DND-41 (cell line): ENCODE data around the gene MMP2.

Source experiments
- ATAC-seq: fragments of 200-7000 bp; cut with Tn5 transposase; 3 replicates; pipeline ENCODE4 v1.9.1; 2021; ENCODE audit warnings: low read depth; ENCODE audit not compliant: insufficient read depth
- DNase-seq: peaks from one replicate; pipeline ENCODE4 v3.0.0-alpha.2; 2020
- H2AFZ ChIP-seq: 2 replicates; pipeline ENCODE4 v1.6.0; 2012; ENCODE audit warnings: low read depth, low read length
- H3K27ac ChIP-seq: 2 replicates; pipeline ENCODE4 v1.5.1; 2012; ENCODE audit warnings: low read length, inconsistent platforms
- H3K27me3 ChIP-seq: fragments of 200-600 bp; sonication (generic); 2 replicates; pipeline ENCODE4 v1.6.0; 2012; ENCODE audit warnings: low read length, mild to moderate bottlenecking, inconsistent platforms; ENCODE audit not compliant: insufficient read depth, poor library complexity
- H3K36me3 ChIP-seq: 2 replicates; pipeline ENCODE4 v1.5.1; 2012; ENCODE audit warnings: low read length, inconsistent platforms; ENCODE audit not compliant: insufficient read depth
- H3K4me1 ChIP-seq: 2 replicates; pipeline ENCODE4 v1.5.1; 2012; ENCODE audit warnings: mild to moderate bottlenecking, low read length; ENCODE audit not compliant: insufficient read depth
- H3K4me2 ChIP-seq: 2 replicates; pipeline ENCODE4 v1.6.0; 2012; ENCODE audit warnings: mild to moderate bottlenecking, moderate library complexity, low read length, inconsistent platforms; ENCODE audit not compliant: insufficient read depth
- H3K4me3 ChIP-seq, 2 experiments: fragments of 200-600 bp in 1 of 2; shearing (Covaris generic) in 1 of 2; 2 replicates each; pipeline ENCODE4 v1.5.1; 2012 to 2016; ENCODE audit warnings: inconsistent platforms in 2 of 2, low read length in 2 of 2, mild to moderate bottlenecking in 2 of 2, low read depth in 1 of 2, moderate library complexity in 1 of 2
- H3K79me2 ChIP-seq: 2 replicates; pipeline ENCODE4 v1.6.0; 2012; ENCODE audit warnings: low read length, inconsistent platforms; ENCODE audit not compliant: insufficient read depth
- H3K9ac ChIP-seq: 2 replicates; pipeline ENCODE4 v1.6.0; 2012; ENCODE audit warnings: low read depth, mild to moderate bottlenecking, inconsistent platforms, low read length, moderate library complexity
- H3K9me3 ChIP-seq: 2 replicates; pipeline ENCODE4 v1.5.1; 2012; ENCODE audit warnings: low read length, moderate library complexity, mild to moderate bottlenecking, inconsistent platforms; ENCODE audit not compliant: insufficient read depth, severe bottlenecking
- H4K20me1 ChIP-seq: 2 replicates; pipeline ENCODE4 v1.6.0; 2012; ENCODE audit warnings: low read length; ENCODE audit not compliant: insufficient read depth
- EZH2 ChIP-seq: IDR thresholded peaks from 3 replicates; pipeline ENCODE4 v1.6.1; 2012; ENCODE audit warnings: borderline replicate concordance, low read depth, mild to moderate bottlenecking, moderate library complexity, low read length, inconsistent platforms; ENCODE audit not compliant: severe bottlenecking
- TF ChIP-seq, protein P1 (sequence below): IDR thresholded peaks from 2 replicates; pipeline ENCODE4 v1.5.1; 2012; ENCODE audit warnings: borderline replicate concordance, low read length, moderate library complexity, mild to moderate bottlenecking; ENCODE audit not compliant: poor library complexity, severe bottlenecking; ENCODE audit errors: extremely low read depth

Gene MMP2

DNA sequence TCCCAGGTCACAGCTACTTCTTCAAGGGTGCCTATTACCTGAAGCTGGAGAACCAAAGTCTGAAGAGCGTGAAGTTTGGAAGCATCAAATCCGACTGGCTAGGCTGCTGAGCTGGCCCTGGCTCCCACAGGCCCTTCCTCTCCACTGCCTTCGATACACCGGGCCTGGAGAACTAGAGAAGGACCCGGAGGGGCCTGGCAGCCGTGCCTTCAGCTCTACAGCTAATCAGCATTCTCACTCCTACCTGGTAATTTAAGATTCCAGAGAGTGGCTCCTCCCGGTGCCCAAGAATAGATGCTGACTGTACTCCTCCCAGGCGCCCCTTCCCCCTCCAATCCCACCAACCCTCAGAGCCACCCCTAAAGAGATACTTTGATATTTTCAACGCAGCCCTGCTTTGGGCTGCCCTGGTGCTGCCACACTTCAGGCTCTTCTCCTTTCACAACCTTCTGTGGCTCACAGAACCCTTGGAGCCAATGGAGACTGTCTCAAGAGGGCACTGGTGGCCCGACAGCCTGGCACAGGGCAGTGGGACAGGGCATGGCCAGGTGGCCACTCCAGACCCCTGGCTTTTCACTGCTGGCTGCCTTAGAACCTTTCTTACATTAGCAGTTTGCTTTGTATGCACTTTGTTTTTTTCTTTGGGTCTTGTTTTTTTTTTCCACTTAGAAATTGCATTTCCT, 26.5 kb downstream of the MMP2 start:
- Histone ChIP-seq H3K4me2 (no peak overlapping the region), H3K27ac (no peak overlapping the region)

DNA sequence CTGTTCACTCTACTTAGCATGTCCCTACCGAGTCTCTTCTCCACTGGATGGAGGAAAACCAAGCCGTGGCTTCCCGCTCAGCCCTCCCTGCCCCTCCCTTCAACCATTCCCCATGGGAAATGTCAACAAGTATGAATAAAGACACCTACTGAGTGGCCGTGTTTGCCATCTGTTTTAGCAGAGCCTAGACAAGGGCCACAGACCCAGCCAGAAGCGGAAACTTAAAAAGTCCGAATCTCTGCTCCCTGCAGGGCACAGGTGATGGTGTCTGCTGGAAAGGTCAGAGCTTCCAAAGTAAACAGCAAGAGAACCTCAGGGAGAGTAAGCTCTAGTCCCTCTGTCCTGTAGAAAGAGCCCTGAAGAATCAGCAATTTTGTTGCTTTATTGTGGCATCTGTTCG, 27.1 kb downstream of the MMP2 start:
- H3K9me3 ChIP-seq: no peaks in the 10 kb centered on the region
- H3K4me1 ChIP-seq: no peaks in the 10 kb centered on the region
- no peak overlapping the region for H3K4me2 ChIP-seq
- ATAC-seq: no peak
- H3K36me3 ChIP-seq: no peaks in the 10 kb centered on the region
- DNase-seq: no peak
- H3K27me3 ChIP-seq: no peaks in the 10 kb centered on the region
- H3K9ac ChIP-seq: no peak overlapping the region
- no peak overlapping the region for H2AFZ ChIP-seq
- H3K4me3 ChIP-seq: no peak overlapping the region
- TF ChIP-seq, protein P1, sequence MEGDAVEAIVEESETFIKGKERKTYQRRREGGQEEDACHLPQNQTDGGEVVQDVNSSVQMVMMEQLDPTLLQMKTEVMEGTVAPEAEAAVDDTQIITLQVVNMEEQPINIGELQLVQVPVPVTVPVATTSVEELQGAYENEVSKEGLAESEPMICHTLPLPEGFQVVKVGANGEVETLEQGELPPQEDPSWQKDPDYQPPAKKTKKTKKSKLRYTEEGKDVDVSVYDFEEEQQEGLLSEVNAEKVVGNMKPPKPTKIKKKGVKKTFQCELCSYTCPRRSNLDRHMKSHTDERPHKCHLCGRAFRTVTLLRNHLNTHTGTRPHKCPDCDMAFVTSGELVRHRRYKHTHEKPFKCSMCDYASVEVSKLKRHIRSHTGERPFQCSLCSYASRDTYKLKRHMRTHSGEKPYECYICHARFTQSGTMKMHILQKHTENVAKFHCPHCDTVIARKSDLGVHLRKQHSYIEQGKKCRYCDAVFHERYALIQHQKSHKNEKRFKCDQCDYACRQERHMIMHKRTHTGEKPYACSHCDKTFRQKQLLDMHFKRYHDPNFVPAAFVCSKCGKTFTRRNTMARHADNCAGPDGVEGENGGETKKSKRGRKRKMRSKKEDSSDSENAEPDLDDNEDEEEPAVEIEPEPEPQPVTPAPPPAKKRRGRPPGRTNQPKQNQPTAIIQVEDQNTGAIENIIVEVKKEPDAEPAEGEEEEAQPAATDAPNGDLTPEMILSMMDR: no peak
- no peak for TF ChIP-seq EZH2
- H4K20me1 ChIP-seq: no peaks in the 10 kb centered on the region
- H3K27ac ChIP-seq: no peak overlapping the region
- H3K79me2 ChIP-seq: no peaks in the 10 kb centered on the region

More for the DNA sequence above, 26.5 kb downstream of the MMP2 start:
- no peak overlapping the region for H2AFZ ChIP-seq
- H3K9ac ChIP-seq: no peak overlapping the region
- no peak for TF ChIP-seq EZH2
- TF ChIP-seq, protein P1: no peak
- no peaks in the 10 kb centered on the region for H3K79me2 ChIP-seq
- ATAC-seq (no peak), DNase-seq (no peak)
- H3K4me1 ChIP-seq: no peaks in the 10 kb centered on the region
- H3K36me3 ChIP-seq: no peaks in the 10 kb centered on the region
- H4K20me1 ChIP-seq: no peaks in the 10 kb centered on the region
- H3K27me3 ChIP-seq: no peaks in the 10 kb centered on the region
- H3K9me3 ChIP-seq: no peaks in the 10 kb centered on the region
- H3K4me3 ChIP-seq: no peak overlapping the region

DNA sequence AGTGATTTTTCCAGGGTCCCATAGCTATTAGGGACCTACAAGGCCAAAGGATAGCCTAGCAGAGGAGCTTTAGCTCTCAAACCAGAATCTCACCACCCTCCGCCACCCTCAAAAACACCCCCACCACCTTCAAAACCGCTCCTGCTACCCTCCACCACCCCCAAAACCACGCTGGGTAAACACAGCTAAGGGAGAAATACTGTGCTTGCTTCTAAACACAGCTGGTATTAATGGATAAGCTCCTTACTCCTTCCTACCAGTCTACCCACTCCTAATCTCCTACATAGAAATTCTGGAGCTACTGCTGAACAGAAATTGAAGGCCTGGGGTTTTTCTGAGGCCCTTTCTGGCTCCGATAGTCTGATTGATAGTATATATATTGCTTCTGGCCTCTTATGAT, 27.7 kb downstream of the MMP2 start:
- no peak overlapping the region for H2AFZ ChIP-seq
- H3K9ac ChIP-seq: no peak overlapping the region
- H3K4me1 ChIP-seq: no peaks in the 10 kb centered on the region
- H3K27ac ChIP-seq: no peak overlapping the region
- H3K4me2 ChIP-seq: no peak overlapping the region
- no peaks in the 10 kb centered on the region for H3K9me3 ChIP-seq
- H3K27me3 ChIP-seq: no peaks in the 10 kb centered on the region
- ATAC-seq (no peak), DNase-seq (no peak)
- TF ChIP-seq, protein P1: no peak
- TF ChIP-seq EZH2: no peak
- H3K4me3 ChIP-seq: no peak overlapping the region
- H3K79me2 ChIP-seq: no peaks in the 10 kb centered on the region
- H4K20me1 ChIP-seq: no peaks in the 10 kb centered on the region
- no peaks in the 10 kb centered on the region for H3K36me3 ChIP-seq
